ENCODE results near the gene EPC1.
"Not testable (repeated sequence)": the region's sequence is repeated elsewhere in the genome, so short reads cannot be mapped to it uniquely, and the experiment has no call there.

Gene EPC1

GRCh38 chr10:32373031-32373430 lies 26.1 kb upstream of the EPC1 start:
- in situ Hi-C loops (cut with MboI; ENCODE audit: low sequenced_read_pairs), result no loop called here

GRCh38 chr10:32372000-32372875 lies 25.3 kb upstream of the EPC1 start:
- in situ Hi-C loops (cut with MboI; ENCODE audit: low sequenced_read_pairs), result no loop called here

- in situ Hi-C loops (cut with MboI; ENCODE audit: low sequenced_read_pairs), result no loop called here
Measured at GRCh38 chr10:32371101-32371500, 24.1 kb upstream of the EPC1 start.

- in situ Hi-C loops (cut with MboI; ENCODE audit: low sequenced_read_pairs), result no loop called here
Measured at GRCh38 chr10:32367793-32368453, 21.0 kb upstream of the EPC1 start.

GRCh38 chr10:32366588-32366987 lies 19.6 kb upstream of the EPC1 start:
- in situ Hi-C loops (cut with MboI; ENCODE audit: low sequenced_read_pairs), result no loop called here

GRCh38 chr10:32366111-32366510 lies 19.2 kb upstream of the EPC1 start:
- in situ Hi-C loops (cut with MboI; ENCODE audit: low sequenced_read_pairs), result no loop called here

GRCh38 chr10:32365404-32365803 lies 18.4 kb upstream of the EPC1 start:
- in situ Hi-C loops (cut with MboI; ENCODE audit: low sequenced_read_pairs), result not testable (repeated sequence)

GRCh38 chr10:32362571-32362970 lies 15.6 kb upstream of the EPC1 start:
- in situ Hi-C loops (cut with MboI; ENCODE audit: low sequenced_read_pairs), result no loop called here

GRCh38 chr10:32360884-32361283 lies 13.9 kb upstream of the EPC1 start:
- in situ Hi-C loops (cut with MboI; ENCODE audit: low sequenced_read_pairs), result no loop called here

- in situ Hi-C loops (cut with MboI; ENCODE audit: low sequenced_read_pairs), result no loop called here
Measured at GRCh38 chr10:32360241-32360640, 13.3 kb upstream of the EPC1 start.

GRCh38 chr10:32357056-32357735 lies 10.2 kb upstream of the EPC1 start:
- in situ Hi-C loops (cut with MboI; ENCODE audit: low sequenced_read_pairs), result no loop called here

- in situ Hi-C loops (cut with MboI; ENCODE audit: low sequenced_read_pairs), result not testable (repeated sequence)
Measured at GRCh38 chr10:32354690-32355089, 7.7 kb upstream of the EPC1 start.

- in situ Hi-C loops (cut with MboI; ENCODE audit: low sequenced_read_pairs), result no loop called here
Measured at GRCh38 chr10:32350811-32351350, 3.9 kb upstream of the EPC1 start.

GRCh38 chr10:32349968-32350738 lies 3.2 kb upstream of the EPC1 start:
- in situ Hi-C loops (cut with MboI; ENCODE audit: low sequenced_read_pairs), result no loop called here

- in situ Hi-C loops (cut with MboI; ENCODE audit: low sequenced_read_pairs), result no loop called here
Measured at GRCh38 chr10:32349199-32349585, 2.2 kb upstream of the EPC1 start.

- in situ Hi-C loops (cut with MboI; ENCODE audit: low sequenced_read_pairs), result no loop called here
Measured at GRCh38 chr10:32348297-32349198, 1.6 kb upstream of the EPC1 start.

- in situ Hi-C loops (cut with MboI; ENCODE audit: low sequenced_read_pairs), result no loop called here
Measured at GRCh38 chr10:32347363-32348022, 535 bp upstream of the EPC1 start.

GRCh38 chr10:32346134-32346550 lies 816 bp downstream of the EPC1 start:
- in situ Hi-C loops (cut with MboI; ENCODE audit: low sequenced_read_pairs), result no loop called here

- in situ Hi-C loops (cut with MboI; ENCODE audit: low sequenced_read_pairs), result no loop called here
Measured at GRCh38 chr10:32341596-32341995, 5.4 kb downstream of the EPC1 start.

Data from hTERT RPE-1 (cell line).